Tibial artery (tissue), 4 donors: ENCODE results near the gene LRRC7.
"Not testable (repeated sequence)": the region's sequence is repeated elsewhere in the genome, so short reads cannot be mapped to it uniquely, and the experiment has no call there.

ENCODE experiments used
- DNase-seq, 2 donors: peaks; one replicate each; pipeline ENCODE4 v3.0.0-alpha.2; 2019
- H3K27ac ChIP-seq, 2 donors: fragments of 200-600 bp; sonication (generic) in 1 of 2; 1 replicate in 1 of 2; 2 replicates in 1 of 2; pipeline ENCODE4 v1.5.1; 2018 to 2019; ENCODE audit warnings: mild to moderate bottlenecking in 1 of 2
- H3K27me3 ChIP-seq, 2 donors: fragments of 200-600 bp; sonication (generic) in 1 of 2; one replicate each; pipeline versions ENCODE4 v1.5.1 to v1.6.0; 2016 to 2019
- H3K36me3 ChIP-seq, 3 donors: fragments of 200-600 bp; sonication (generic) in 2 of 3; one replicate each; pipeline ENCODE4 v1.5.1; 2016 to 2019; ENCODE audit warnings: mild to moderate bottlenecking in 2 of 3
- H3K4me1 ChIP-seq, 4 donors: fragments of 200-600 bp; sonication (generic) in 2 of 4; 1 replicate in 3 of 4; 2 replicates in 1 of 4; pipeline ENCODE4 v1.5.1; 2016 to 2019
- H3K4me3 ChIP-seq, 2 donors: fragments of 200-600 bp; sonication (generic) in 1 of 2; 1 replicate in 1 of 2; 2 replicates in 1 of 2; pipeline ENCODE4 v1.5.1; 2018 to 2019; ENCODE audit warnings: mild to moderate bottlenecking in 2 of 2
- H3K9me3 ChIP-seq, 3 donors: fragments of 200-600 bp; sonication (generic) in 1 of 3; one replicate each; pipeline ENCODE4 v1.5.1; 2016 to 2019
- CTCF ChIP-seq, 2 experiments: fragments of 200-600 bp in 1 of 2; fragments of 450-650 bp in 1 of 2; IDR thresholded peaks; one replicate each; pipeline ENCODE4 v1.5.1; 2017 to 2019; ENCODE audit warnings: antibody characterized with exemption in 2 of 2, mild to moderate bottlenecking in 1 of 2, moderate library complexity in 1 of 2
- intact Hi-C: fragments of 100-400 bp; cut with DNase I; formaldehyde crosslinking; loops from one replicate; pipeline ENCODE4 v1.15.0; 2023; ENCODE audit warnings: low total_unique reads

Gene LRRC7

DNA sequence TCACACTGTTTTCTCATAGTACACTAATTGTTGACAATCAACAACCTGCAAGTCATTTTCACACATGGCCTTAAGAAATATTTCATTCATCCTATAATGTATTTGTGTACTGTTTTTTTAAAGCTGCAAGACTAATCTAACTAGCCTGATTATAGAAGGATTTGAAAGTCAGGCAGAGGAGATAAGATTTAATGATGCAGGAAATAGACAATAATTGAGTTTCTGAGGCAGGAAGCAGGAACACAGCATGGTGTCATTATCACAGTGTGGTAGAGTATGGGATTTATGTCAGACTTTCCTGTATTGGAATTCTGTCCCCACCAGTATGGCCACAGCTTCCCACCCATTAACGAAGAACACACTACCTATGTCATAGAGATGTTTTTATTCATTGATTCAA is 138.8 kb downstream of the LRRC7 start:
- TF ChIP-seq CTCF (IDR thresholded peaks at IDR 0.05): no peak
- Histone ChIP-seq H3K4me3 (no peak overlapping the region), H3K9me3 (no peaks in the 10 kb centered on the region), H3K4me1 (no peaks in the 10 kb centered on the region), H3K36me3 (no peaks in the 10 kb centered on the region), H3K27me3 (no peaks in the 10 kb centered on the region), H3K27ac (no peak overlapping the region)
- DNase-seq: no peak
- intact Hi-C loops: no loop called here

- Histone ChIP-seq H3K4me1 (no peaks in the 10 kb centered on the region), H3K36me3 (no peaks in the 10 kb centered on the region), H3K27ac (no peak overlapping the region), H3K9me3 (no peaks in the 10 kb centered on the region), H3K27me3 (no peaks in the 10 kb centered on the region), H3K4me3 (no peak overlapping the region)
- intact Hi-C loops: no loop called here
- no peak for TF ChIP-seq CTCF (IDR thresholded peaks at IDR 0.05)
- no peak for DNase-seq
These were observed 139.4 kb downstream of the LRRC7 start for GRCh38 chr1:69707103-69707502.

DNA sequence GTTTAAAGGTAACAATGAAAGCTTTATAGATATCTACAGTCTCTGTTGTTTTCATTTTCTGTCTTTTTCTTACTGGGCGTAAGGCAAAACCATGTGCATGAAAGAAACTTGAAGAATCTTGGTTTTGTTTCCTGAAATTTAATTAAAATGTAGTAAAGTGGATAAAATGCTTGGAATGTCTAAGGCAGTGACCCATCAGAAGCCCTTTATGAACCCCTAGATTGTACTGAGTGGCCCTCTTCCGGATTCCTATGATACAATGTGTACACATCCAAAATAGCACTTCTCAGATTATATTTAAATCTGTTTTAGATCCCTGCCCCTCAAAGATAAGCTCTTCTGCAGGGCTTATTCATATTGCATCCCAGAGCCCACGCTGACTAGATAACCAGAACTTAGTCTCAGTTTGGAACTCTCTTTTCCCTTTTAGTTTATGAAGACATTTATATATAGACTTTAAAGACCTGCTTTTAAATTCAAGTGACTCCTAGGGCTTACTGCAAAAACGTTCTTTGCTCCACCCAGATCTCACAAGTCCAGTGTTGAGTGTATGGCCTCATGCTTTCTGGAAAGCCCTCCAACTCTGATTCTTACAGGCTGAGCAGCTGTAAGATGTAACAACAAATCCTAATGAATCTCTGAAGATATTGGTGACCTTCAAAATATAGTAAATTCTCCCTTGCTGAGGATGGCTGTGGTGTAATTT is 142.9 kb downstream of the LRRC7 start:
- DNase-seq: no peak
- no peak for TF ChIP-seq CTCF (IDR thresholded peaks at IDR 0.05)
- intact Hi-C loops: no loop called here
- no peak overlapping the region for H3K4me3 ChIP-seq
- H3K27me3 ChIP-seq: no peaks in the 10 kb centered on the region
- no peaks in the 10 kb centered on the region for H3K36me3 ChIP-seq
- no peaks in the 10 kb centered on the region for H3K4me1 ChIP-seq
- H3K9me3 ChIP-seq: no peaks in the 10 kb centered on the region
- H3K27ac ChIP-seq: no peak overlapping the region

DNA sequence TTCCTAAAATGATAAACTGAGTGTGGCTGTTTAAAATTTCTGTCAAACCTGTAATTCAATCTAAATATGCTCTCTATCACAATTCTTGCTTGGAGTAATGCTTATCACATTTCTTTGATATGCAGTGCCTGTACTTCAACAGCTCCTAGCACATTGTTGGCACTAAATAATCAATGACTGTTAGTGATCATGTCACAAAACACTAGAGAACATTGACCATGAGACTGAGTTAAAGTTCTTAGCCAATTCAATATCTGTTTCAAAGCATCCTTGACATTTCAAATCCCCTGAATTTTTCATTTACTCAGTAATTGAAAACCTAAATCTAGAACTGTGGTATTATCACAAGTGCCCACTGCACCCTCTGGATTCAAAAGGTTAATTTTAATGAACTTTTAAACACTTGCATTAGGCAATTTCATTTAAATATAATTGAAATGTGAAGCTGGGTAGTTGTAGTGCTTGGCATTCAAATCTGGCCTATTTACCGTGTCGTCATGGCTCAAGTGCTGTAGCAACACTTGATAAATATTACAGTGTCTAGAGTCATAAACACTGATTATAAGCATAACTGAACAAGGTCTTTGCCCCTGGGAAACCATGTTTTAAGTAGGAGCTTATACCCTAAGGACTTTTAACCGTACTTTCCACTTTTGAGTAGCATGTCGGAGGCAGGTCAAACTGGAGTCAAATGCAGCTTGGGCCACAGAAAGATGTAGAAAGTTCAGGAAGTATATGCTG is 143.6 kb downstream of the LRRC7 start:
- Histone ChIP-seq H3K36me3 (no peaks in the 10 kb centered on the region), H3K9me3 (no peaks in the 10 kb centered on the region), H3K27ac (no peak overlapping the region), H3K4me1 (no peaks in the 10 kb centered on the region), H3K4me3 (no peak overlapping the region), H3K27me3 (no peaks in the 10 kb centered on the region)
- no peak for DNase-seq
- intact Hi-C loops: no loop called here
- no peak for TF ChIP-seq CTCF (IDR thresholded peaks at IDR 0.05)

DNA sequence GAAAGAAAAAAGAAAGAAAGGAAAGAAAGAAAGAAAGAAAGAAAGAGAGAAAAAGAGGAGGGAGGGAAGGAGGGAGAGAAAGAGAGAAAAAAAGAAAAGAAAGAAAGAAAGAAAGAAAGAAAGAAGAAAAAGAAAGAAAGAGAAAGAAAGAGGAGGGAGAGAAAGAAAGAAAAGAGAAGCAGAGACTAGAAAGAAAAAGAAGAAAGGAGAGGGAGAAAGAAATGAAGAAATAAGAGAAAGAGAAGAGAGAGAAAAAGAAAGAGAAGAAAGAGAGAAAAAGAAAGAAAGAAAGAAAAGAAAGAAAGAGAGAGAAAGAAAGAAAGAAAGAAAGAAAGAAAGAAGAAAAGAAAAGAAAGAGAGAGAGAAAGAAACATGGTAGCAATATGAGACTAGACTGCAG is 150.1 kb downstream of the LRRC7 start:
- H3K4me3 ChIP-seq, H3K36me3 ChIP-seq, H3K9me3 ChIP-seq, DNase-seq, H3K27me3 ChIP-seq, H3K27ac ChIP-seq, H3K4me1 ChIP-seq, intact Hi-C loops: not testable (repeated sequence)

- H3K4me1 ChIP-seq: no peaks in the 10 kb centered on the region
- DNase-seq: no peak
- no peaks in the 10 kb centered on the region for H3K36me3 ChIP-seq
- H3K27ac ChIP-seq: no peak overlapping the region
- intact Hi-C loops: no loop called here
- no peaks in the 10 kb centered on the region for H3K9me3 ChIP-seq
- H3K27me3 ChIP-seq: no peaks in the 10 kb centered on the region
- H3K4me3 ChIP-seq: no peak overlapping the region
- no peak for TF ChIP-seq CTCF (IDR thresholded peaks at IDR 0.05)
These were observed 160.5 kb downstream of the LRRC7 start for GRCh38 chr1:69728206-69728605.
